ENCODE data around the gene CCDC188. TPM values are rescaled to one million over a fixed set of nuclear protein-coding genes. Genes with fewer than 3 reads are reported as not detected.

Gene CCDC188
- total RNA-seq, 1 donor from 2014 or later = not detected

DNA sequence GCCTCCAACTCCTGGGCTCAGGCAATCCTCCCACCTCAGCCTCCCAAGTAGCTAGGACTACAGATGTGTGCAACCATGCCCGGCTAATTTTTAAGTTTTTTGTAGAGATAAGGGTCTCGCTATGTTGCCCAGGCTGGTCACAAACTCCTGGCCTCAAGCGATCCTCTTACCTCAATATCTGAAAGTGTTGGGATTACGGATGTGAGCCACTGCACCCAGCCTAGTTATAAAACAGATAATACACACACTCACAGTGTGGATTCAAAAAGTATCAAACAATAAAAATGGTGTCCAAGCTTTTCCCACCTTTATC lies 377 bp upstream of the CCDC188 start:
- TF ChIP-seq, protein P1, sequence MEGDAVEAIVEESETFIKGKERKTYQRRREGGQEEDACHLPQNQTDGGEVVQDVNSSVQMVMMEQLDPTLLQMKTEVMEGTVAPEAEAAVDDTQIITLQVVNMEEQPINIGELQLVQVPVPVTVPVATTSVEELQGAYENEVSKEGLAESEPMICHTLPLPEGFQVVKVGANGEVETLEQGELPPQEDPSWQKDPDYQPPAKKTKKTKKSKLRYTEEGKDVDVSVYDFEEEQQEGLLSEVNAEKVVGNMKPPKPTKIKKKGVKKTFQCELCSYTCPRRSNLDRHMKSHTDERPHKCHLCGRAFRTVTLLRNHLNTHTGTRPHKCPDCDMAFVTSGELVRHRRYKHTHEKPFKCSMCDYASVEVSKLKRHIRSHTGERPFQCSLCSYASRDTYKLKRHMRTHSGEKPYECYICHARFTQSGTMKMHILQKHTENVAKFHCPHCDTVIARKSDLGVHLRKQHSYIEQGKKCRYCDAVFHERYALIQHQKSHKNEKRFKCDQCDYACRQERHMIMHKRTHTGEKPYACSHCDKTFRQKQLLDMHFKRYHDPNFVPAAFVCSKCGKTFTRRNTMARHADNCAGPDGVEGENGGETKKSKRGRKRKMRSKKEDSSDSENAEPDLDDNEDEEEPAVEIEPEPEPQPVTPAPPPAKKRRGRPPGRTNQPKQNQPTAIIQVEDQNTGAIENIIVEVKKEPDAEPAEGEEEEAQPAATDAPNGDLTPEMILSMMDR (IDR thresholded peaks at IDR 0.05; ENCODE audit: unreplicated experiment) = no peak
- Mint-ChIP-seq H3K4me3 (ENCODE audit: unreplicated experiment) (no peak overlapping the region), H3K4me1 (ENCODE audit: unreplicated experiment) (no peaks in the 10 kb centered on the region), H3K36me3 (ENCODE audit: low read depth, unreplicated experiment) (no peaks in the 10 kb centered on the region), H3K27ac (ENCODE audit: unreplicated experiment) (no peak overlapping the region), H3K9me3 (ENCODE audit: unreplicated experiment) (no peaks in the 10 kb centered on the region), H3K27me3 (ENCODE audit: unreplicated experiment) (peaks cover 7% of the 10 kb centered on the region)
- no peak for DNase-seq (ENCODE audit: low spot score)

DNA sequence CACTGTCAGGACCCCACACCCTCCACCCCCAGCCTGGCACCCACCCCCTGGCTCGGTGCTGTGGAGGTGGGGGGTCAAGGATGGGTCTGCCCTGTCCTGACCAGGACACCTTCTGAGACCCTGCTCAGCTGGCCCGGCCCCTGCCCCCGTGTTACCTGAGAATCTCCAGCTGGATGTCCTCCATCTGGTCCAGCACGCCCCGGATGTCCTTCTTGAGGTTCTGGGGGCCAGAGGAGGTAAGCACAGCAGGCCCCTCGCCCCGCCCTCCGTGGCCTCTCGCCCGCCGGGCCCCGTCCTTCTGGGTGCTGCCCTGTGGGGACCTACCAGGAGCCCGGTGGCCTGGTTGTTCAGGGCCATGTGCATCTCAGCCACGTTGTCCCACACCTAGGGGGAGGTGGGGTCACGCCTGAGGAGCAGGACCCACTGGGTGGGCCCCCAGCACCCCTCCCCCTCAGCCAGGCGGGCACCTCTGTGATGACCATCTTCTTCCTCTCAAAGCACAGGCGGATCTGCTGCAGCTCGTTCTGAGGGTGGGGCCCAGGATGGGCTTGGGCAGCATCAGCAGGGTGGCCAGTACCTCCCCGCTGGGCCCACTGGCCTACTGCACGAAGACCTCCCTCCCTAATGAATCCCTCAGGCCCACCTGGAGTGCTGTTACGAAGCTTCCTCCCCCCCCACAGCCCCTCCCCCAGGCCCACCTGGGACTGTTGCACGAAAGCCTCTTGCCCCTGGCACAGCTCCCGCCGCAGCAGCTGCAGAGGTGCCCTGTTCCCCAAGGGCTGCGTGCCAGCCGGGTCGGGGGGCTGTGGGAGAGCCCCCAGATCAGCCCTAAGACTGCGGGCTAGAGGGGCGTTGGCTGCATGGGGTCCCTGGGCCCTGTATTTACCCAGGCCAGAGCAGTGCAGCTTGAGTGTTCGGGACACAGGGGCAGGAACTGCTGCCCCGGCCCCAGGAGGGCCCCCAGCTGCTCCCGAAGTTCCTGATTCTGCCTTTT lies 1.3 kb downstream of the CCDC188 start:
- Mint-ChIP-seq H3K36me3 (ENCODE audit: low read depth, unreplicated experiment) (no peaks in the 10 kb centered on the region), H3K27ac (ENCODE audit: unreplicated experiment) (no peak overlapping the region)

DNA sequence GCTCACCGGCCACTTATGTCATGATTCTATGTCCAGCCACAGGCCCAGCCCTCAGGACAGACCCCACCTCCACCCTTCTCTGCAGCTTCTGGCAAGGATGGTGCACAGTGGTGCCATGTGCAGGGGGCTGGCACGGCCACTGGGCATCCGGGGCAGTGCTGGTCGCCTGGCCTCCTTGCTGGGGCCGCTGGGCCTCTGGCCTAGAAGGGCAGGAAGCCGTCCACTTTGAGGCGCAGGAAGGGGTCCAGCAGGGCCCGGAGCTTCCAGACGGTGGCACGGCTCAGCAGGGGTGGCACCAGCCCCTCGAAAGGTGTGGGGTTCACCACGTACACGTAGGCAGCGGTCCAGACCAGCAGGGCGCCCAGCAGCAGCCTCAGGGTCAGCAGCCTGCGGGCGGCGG lies 2.4 kb downstream of the CCDC188 start:
- TF ChIP-seq, protein P1 (IDR thresholded peaks at IDR 0.05; ENCODE audit: unreplicated experiment) = no peak
- H3K27me3 Mint-ChIP-seq (ENCODE audit: unreplicated experiment) = peaks cover 5% of the 10 kb centered on the region

More for the DNA sequence above, 1.3 kb downstream of the CCDC188 start:
- TF ChIP-seq, protein P1 (IDR thresholded peaks at IDR 0.05; ENCODE audit: unreplicated experiment) = no peak
- H3K4me3 Mint-ChIP-seq (ENCODE audit: unreplicated experiment) = no peak overlapping the region
- no peak for DNase-seq (ENCODE audit: low spot score)
- H3K27me3 Mint-ChIP-seq (ENCODE audit: unreplicated experiment) = peaks cover 7% of the 10 kb centered on the region
- no peaks in the 10 kb centered on the region for H3K4me1 Mint-ChIP-seq (ENCODE audit: unreplicated experiment)
- no peaks in the 10 kb centered on the region for H3K9me3 Mint-ChIP-seq (ENCODE audit: unreplicated experiment)

DNA sequence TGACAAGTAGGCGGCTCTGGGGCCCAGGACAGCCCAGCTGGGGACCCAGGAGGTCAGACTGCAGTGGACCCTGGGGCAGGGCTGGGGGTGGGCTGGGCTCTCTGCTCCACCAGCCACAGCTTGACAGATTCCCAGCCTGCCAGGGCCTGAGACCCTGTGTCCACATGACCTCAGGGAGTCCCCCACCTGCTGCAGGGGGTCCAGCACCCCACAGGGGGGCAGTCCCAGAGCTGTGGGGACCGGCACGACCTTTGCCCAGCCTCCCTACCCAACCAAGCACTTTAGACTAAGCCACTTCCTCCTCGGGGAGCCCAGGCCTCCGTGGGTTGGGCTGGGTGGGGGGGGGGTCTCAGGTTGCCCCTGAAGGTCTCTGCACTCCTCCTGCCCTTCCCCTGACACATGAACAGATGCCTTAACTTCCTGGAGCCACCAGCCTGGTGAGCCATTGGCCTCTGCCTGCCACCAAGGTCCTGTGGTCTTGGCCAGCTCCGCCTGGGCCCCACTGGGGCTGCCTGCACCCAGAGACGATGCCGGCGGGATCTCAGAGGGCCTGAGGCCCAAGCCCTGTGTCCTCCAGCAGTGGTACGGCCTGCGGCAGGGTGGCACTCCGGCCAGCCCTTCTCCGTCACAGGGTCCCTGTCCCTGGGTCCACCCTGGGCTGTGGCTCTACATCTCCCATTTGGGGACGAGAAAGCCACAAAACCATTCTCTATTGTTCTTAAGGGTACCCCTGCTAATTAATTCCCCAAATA lies 3.4 kb downstream of the CCDC188 start:
- no peak overlapping the region for H3K27ac Mint-ChIP-seq (ENCODE audit: unreplicated experiment)
- H3K4me3 Mint-ChIP-seq (ENCODE audit: unreplicated experiment) = no peak overlapping the region
- DNase-seq (ENCODE audit: low spot score) = no peak
- no peaks in the 10 kb centered on the region for H3K4me1 Mint-ChIP-seq (ENCODE audit: unreplicated experiment)
- H3K9me3 Mint-ChIP-seq (ENCODE audit: unreplicated experiment) = no peaks in the 10 kb centered on the region
- TF ChIP-seq, protein P1 (IDR thresholded peaks at IDR 0.05; ENCODE audit: unreplicated experiment) = no peak
- no peaks in the 10 kb centered on the region for H3K36me3 Mint-ChIP-seq (ENCODE audit: low read depth, unreplicated experiment)
- H3K27me3 Mint-ChIP-seq (ENCODE audit: unreplicated experiment) = peaks cover 5% of the 10 kb centered on the region

More for the DNA sequence above, 2.4 kb downstream of the CCDC188 start:
- DNase-seq (ENCODE audit: low spot score) = no peak
- Mint-ChIP-seq H3K36me3 (ENCODE audit: low read depth, unreplicated experiment) (no peaks in the 10 kb centered on the region), H3K4me1 (ENCODE audit: unreplicated experiment) (no peaks in the 10 kb centered on the region), H3K4me3 (ENCODE audit: unreplicated experiment) (no peak overlapping the region), H3K9me3 (ENCODE audit: unreplicated experiment) (no peaks in the 10 kb centered on the region), H3K27ac (ENCODE audit: unreplicated experiment) (no peak overlapping the region)

Data from endothelial cell (in vitro differentiated cells).